ENCODE results near the gene CYCS.
"Not testable (repeated sequence)": the region's sequence is repeated elsewhere in the genome, so short reads cannot be mapped to it uniquely, and the experiment has no call there.

Gene CYCS

DNA sequence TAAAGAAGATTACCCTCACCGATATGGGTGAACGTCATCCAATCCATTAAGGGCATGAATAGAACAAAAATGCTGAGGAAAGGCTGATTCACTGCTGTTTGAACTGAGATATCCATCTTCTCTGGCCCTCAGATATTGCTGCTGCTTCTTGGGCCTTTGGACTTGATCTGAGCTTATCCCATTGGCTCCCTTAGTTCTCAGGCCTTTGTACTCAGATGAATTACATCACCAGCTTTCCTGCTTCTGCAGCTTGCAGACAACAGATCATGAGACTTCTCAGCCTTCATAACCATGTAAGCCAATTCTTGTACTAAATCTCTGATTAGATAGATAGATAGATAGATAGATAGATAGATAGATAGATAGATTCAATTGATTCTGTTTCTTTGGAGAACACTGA is 40.2 kb downstream of the CYCS start:
- H3K36me3 ChIP-seq, result no peaks in the 10 kb centered on the region
- H3K27ac ChIP-seq, result no peak overlapping the region
- peaks cover 42% of the 10 kb centered on the region for H3K27me3 ChIP-seq
- no peaks in the 10 kb centered on the region for H3K9me3 ChIP-seq
- no peak overlapping the region for H3K4me3 ChIP-seq (ENCODE audit: low read depth in 1 of 2, low read length in 1 of 2)
- TF ChIP-seq CTCF (IDR thresholded peaks at IDR 0.05), result no peak
- no peaks in the 10 kb centered on the region for H3K4me1 ChIP-seq (ENCODE audit: control insufficient read depth in 1 of 2, insufficient read depth in 1 of 2, low read depth in 1 of 2, low read length in 1 of 2)

DNA sequence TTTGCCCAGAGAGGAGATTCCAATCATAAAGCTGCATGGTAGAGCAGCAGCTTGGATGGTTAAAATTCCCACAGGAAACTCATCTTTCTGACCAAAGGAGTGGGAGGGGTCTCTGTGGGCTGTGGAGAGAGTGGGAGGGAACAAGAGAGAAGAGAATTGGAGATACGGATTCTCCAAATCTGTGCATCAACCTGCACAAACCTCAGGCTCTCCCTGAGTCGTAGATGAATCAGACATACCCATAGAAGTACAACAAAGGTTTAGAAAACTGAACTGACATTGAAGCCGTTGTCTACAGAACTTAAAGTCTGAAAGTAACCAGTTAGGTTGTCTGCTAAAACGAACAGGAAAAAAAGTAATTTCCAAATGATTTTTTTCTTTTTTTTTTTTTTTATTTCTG is 41.9 kb downstream of the CYCS start:
- TF ChIP-seq CTCF (IDR thresholded peaks at IDR 0.05), result no peak
- no peak overlapping the region for H3K4me3 ChIP-seq (ENCODE audit: low read depth in 1 of 2, low read length in 1 of 2)
- no peaks in the 10 kb centered on the region for H3K9me3 ChIP-seq
- no peaks in the 10 kb centered on the region for H3K36me3 ChIP-seq
- peaks cover 53% of the 10 kb centered on the region for H3K27me3 ChIP-seq
- H3K4me1 ChIP-seq (ENCODE audit: control insufficient read depth in 1 of 2, insufficient read depth in 1 of 2, low read depth in 1 of 2, low read length in 1 of 2), result no peaks in the 10 kb centered on the region
- H3K27ac ChIP-seq, result no peak overlapping the region

GRCh38 chr7:25082041-25082440 is 43.0 kb downstream of the CYCS start:
- not testable (repeated sequence) for H3K36me3 ChIP-seq; H3K4me3 ChIP-seq (ENCODE audit: low read depth in 1 of 2, low read length in 1 of 2); H3K9me3 ChIP-seq; H3K4me1 ChIP-seq (ENCODE audit: control insufficient read depth in 1 of 2, insufficient read depth in 1 of 2, low read depth in 1 of 2, low read length in 1 of 2); H3K27ac ChIP-seq
- H3K27me3 ChIP-seq, result peaks cover 60% of the 10 kb centered on the region

DNA sequence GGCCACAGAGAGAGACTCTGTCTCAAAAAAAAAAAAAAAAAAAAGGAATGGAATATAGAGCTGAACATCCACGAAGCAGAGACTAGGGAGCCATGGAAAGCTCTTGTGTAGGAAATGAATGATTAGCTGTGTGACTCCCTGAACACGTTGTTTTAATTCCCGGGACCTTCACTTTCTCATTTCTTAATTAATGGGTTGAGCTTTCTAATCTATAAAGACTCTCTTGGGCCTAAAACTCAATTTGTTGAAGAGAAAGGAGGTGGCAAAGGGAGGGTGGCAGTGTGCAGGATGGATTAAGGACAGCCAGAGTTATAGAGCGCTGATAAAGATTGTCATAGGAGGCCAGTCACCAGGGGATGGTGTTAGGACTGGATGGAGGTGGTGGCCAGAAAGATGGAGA is 48.0 kb downstream of the CYCS start:
- no peak for TF ChIP-seq CTCF (IDR thresholded peaks at IDR 0.05)
- Histone ChIP-seq H3K4me3 (ENCODE audit: low read depth in 1 of 2, low read length in 1 of 2) (no peak overlapping the region), H3K36me3 (no peaks in the 10 kb centered on the region), H3K4me1 (ENCODE audit: control insufficient read depth in 1 of 2, insufficient read depth in 1 of 2, low read depth in 1 of 2, low read length in 1 of 2) (no peaks in the 10 kb centered on the region), H3K27ac (no peak overlapping the region), H3K27me3 (peaks cover 91% of the 10 kb centered on the region), H3K9me3 (no peaks in the 10 kb centered on the region)

DNA sequence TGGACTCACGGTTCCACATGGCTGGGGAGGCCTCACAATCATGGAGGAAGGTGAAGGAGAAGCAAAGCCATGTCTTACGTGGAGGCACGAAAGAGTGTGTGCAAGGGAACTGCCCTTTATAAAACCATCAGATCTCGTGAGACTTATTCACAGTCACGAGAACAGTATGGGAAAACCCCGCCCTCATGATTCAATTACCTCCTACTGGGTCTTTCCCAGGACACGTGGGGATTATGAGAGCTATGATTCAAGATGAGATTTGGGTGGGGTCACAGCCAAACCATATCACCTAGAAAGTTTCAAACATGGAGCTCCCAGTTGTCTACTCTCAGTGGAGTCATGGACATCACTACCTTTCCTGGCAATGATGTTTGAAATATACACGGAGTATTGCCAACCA is 49.6 kb downstream of the CYCS start:
- H3K4me3 ChIP-seq (ENCODE audit: low read depth in 1 of 2, low read length in 1 of 2), result no peak overlapping the region
- peaks cover 86% of the 10 kb centered on the region for H3K27me3 ChIP-seq
- TF ChIP-seq CTCF (IDR thresholded peaks at IDR 0.05), result no peak
- no peak overlapping the region for H3K27ac ChIP-seq
- no peaks in the 10 kb centered on the region for H3K9me3 ChIP-seq
- H3K4me1 ChIP-seq (ENCODE audit: control insufficient read depth in 1 of 2, insufficient read depth in 1 of 2, low read depth in 1 of 2, low read length in 1 of 2), result no peaks in the 10 kb centered on the region
- H3K36me3 ChIP-seq, result no peaks in the 10 kb centered on the region

- no peak for TF ChIP-seq CTCF (IDR thresholded peaks at IDR 0.05)
- Histone ChIP-seq H3K4me3 (ENCODE audit: low read depth in 1 of 2, low read length in 1 of 2) (no peak overlapping the region), H3K9me3 (no peaks in the 10 kb centered on the region), H3K27me3 (peaks cover 78% of the 10 kb centered on the region), H3K36me3 (no peaks in the 10 kb centered on the region), H3K27ac (no peak overlapping the region), H3K4me1 (ENCODE audit: control insufficient read depth in 1 of 2, insufficient read depth in 1 of 2, low read depth in 1 of 2, low read length in 1 of 2) (no peaks in the 10 kb centered on the region)
Observed at GRCh38 chr7:25073451-25073850, 51.6 kb downstream of the CYCS start.
